ENCODE results near the gene NVL.

NVL gene

GRCh38 chr1:224193319-224193966 lies 136.5 kb downstream of the NVL start:
- DNase-seq (ENCODE audit: low read depth) = no peak

- no peak for DNase-seq (ENCODE audit: low read depth)
These were observed 137.7 kb downstream of the NVL start for GRCh38 chr1:224192082-224192788.

GRCh38 chr1:224189561-224189960 lies 140.4 kb downstream of the NVL start:
- peak; percentile 29 for DNase-seq (ENCODE audit: low read depth)

- no peak for DNase-seq (ENCODE audit: low read depth)
These were observed 141.7 kb downstream of the NVL start for GRCh38 chr1:224188286-224188685.

- DNase-seq (ENCODE audit: low read depth) = no peak
These were observed 144.8 kb downstream of the NVL start for GRCh38 chr1:224185208-224185607.

- peak; percentile 79 for DNase-seq (ENCODE audit: low read depth)
These were observed 146.2 kb downstream of the NVL start for GRCh38 chr1:224183591-224184312.

GRCh38 chr1:224182866-224183590 lies 146.9 kb downstream of the NVL start, which contains the start of gene DEGS1:
TSS of gene DEGS1 (plus strand) at chr1:224183240. CDS start at chr1:224183337, 97 bp downstream.
- peak; percentile 85 for DNase-seq (ENCODE audit: low read depth)

- no peak for DNase-seq (ENCODE audit: low read depth)
These were observed 147.7 kb downstream of the NVL start for GRCh38 chr1:224182057-224182865.

- no peak for DNase-seq (ENCODE audit: low read depth)
These were observed 148.5 kb downstream of the NVL start for GRCh38 chr1:224181453-224181810.

GRCh38 chr1:224180783-224181452 lies 149.1 kb downstream of the NVL start:
- no peak for DNase-seq (ENCODE audit: low read depth)

GRCh38 chr1:224178894-224179293 lies 151.1 kb downstream of the NVL start:
- no peak for DNase-seq (ENCODE audit: low read depth)

GRCh38 chr1:224177356-224177999 lies 152.5 kb downstream of the NVL start:
- DNase-seq (ENCODE audit: low read depth) = no peak

Measured in EH (cell line).